Uterus (tissue), 2 donors: Measurements from ENCODE around the gene ZNF777.

Source experiments
- POLR2A ChIP-seq, 2 donors: fragments of 450-650 bp; IDR thresholded peaks; one replicate each; pipeline ENCODE4 v1.6.1; 2016; ENCODE audit warnings: antibody characterized with exemption in 2 of 2, mild to moderate bottlenecking in 1 of 2, moderate library complexity in 1 of 2
- TF ChIP-seq, protein P1 (sequence below), 4 experiments: fragments of 200-600 bp in 2 of 4; fragments of 450-650 bp in 2 of 4; sonication (generic) in 2 of 4; IDR thresholded peaks; one replicate each; pipeline ENCODE4 v1.5.1; 2016 to 2019; ENCODE audit warnings: antibody characterized with exemption in 4 of 4, mild to moderate bottlenecking in 2 of 4, moderate library complexity in 1 of 4

DNA sequence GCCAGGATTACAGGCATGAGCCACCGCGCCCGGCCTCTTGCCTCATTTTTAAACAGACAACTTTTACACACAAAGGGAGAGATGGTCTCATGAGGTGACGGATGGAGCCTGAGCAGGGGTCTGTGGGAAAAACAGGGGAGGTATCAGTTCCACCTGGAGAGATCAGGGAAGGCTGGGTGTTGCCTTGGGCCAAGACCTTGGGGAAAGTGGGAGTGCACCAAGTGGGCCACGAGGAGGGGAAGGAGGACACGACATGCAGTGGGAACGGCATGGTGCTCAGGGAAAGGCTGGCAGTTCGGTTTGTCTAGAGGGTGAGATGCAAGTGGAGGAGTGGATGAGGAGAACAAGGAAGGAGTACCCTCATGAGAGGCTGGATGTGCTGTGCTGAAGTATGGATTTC lies 8.9 kb upstream of the ZNF777 start:
- no peak for TF ChIP-seq POLR2A (IDR thresholded peaks at IDR 0.05)
- TF ChIP-seq, protein P1, sequence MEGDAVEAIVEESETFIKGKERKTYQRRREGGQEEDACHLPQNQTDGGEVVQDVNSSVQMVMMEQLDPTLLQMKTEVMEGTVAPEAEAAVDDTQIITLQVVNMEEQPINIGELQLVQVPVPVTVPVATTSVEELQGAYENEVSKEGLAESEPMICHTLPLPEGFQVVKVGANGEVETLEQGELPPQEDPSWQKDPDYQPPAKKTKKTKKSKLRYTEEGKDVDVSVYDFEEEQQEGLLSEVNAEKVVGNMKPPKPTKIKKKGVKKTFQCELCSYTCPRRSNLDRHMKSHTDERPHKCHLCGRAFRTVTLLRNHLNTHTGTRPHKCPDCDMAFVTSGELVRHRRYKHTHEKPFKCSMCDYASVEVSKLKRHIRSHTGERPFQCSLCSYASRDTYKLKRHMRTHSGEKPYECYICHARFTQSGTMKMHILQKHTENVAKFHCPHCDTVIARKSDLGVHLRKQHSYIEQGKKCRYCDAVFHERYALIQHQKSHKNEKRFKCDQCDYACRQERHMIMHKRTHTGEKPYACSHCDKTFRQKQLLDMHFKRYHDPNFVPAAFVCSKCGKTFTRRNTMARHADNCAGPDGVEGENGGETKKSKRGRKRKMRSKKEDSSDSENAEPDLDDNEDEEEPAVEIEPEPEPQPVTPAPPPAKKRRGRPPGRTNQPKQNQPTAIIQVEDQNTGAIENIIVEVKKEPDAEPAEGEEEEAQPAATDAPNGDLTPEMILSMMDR (IDR thresholded peaks at IDR 0.05): no peak
